ENCODE data around the gene LSM7. TPM values are rescaled to one million over a fixed set of nuclear protein-coding genes. Genes with fewer than 3 reads are reported as not detected.
A peak's percentile ranks its signal among the peaks of the same experiment; 100 is the strongest.

LSM7 gene
- total RNA-seq, 6 experiments from 2014 or later, result 22.4 to 64.2 (median 28.2) TPM

DNA sequence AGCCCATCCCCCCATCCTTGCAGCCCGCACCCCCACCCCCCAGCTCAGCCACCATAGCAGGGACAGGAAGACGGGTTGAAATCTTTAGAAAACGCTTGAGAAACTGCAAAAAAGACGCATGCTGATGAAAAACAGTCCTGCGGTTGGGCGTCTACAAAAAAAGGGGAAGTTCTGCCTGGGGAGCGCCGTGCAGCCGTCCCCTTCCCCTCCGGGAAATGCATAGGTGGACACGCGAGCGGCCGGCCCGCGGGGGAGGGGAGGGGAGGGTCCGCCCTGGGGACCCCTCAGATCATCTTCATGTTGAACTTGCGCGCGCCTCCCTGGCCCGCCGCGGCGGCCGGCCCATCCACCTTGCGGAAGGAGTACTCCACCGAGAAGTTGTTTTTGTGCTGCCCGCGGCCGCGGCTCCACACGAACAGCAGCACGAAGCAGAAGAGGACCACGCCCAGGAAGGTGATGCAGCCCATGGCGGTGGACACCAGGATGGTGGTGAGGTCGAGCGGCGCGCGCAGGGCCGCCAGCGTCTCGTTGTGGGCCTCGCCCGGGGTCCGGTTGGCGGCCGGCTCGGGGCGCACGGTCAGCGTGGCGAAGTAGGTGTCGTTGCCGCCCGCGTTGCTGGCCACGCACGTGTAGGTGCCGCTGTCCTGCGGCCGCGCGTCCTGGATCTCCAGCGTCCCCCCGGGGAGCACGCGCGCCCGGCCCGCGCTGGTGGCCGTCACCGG, 38.5 kb downstream of the LSM7 start:
- intact Hi-C loops (cut with DNase I), result no loop called here
- peak in 1 of 3 donors; percentile 52 for DNase-seq
- H3K36me3 ChIP-seq, result no peaks in the 10 kb centered on the region

GRCh38 chr19:2288818-2289713, 39.3 kb downstream of the LSM7 start:
- TF ChIP-seq, protein P1, sequence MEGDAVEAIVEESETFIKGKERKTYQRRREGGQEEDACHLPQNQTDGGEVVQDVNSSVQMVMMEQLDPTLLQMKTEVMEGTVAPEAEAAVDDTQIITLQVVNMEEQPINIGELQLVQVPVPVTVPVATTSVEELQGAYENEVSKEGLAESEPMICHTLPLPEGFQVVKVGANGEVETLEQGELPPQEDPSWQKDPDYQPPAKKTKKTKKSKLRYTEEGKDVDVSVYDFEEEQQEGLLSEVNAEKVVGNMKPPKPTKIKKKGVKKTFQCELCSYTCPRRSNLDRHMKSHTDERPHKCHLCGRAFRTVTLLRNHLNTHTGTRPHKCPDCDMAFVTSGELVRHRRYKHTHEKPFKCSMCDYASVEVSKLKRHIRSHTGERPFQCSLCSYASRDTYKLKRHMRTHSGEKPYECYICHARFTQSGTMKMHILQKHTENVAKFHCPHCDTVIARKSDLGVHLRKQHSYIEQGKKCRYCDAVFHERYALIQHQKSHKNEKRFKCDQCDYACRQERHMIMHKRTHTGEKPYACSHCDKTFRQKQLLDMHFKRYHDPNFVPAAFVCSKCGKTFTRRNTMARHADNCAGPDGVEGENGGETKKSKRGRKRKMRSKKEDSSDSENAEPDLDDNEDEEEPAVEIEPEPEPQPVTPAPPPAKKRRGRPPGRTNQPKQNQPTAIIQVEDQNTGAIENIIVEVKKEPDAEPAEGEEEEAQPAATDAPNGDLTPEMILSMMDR (IDR thresholded peaks at IDR 0.05), result no peak
- TF ChIP-seq POLR2A (IDR thresholded peaks at IDR 0.05), result no peak
- DNase-seq (no peak), ATAC-seq (peak in 1 of 4 donors; percentile 8)
- no peak overlapping the region for H3K4me3 ChIP-seq
- H3K27ac ChIP-seq, result peak overlapping the region in 1 of 3 donors; percentile 47
- H3K9me3 ChIP-seq, result no peaks in the 10 kb centered on the region
- 28% methylated on average over 9 of the region's 28 CpGs for WGBS (ENCODE audit: insufficient coverage, low coverage, low lambda C conversion rate, missing lambda C conversion rate)
- intact Hi-C loops (cut with DNase I), result no loop called here
- H3K4me1 ChIP-seq, result peaks cover 0 to 18% (median 0%) of the 10 kb centered on the region in 4 donors
- H3K27me3 ChIP-seq, result peaks cover 0 to 21% of the 10 kb centered on the region in 2 donors
- no peaks in the 10 kb centered on the region for H3K36me3 ChIP-seq

More for the DNA sequence above, 38.5 kb downstream of the LSM7 start:
- Histone ChIP-seq H3K27ac (peak overlapping the region in 1 of 3 donors; percentile 47), H3K4me1 (peaks cover 0 to 18% (median 0%) of the 10 kb centered on the region in 4 donors), H3K9me3 (no peaks in the 10 kb centered on the region), H3K4me3 (peak overlapping the region; percentile 25 to 35 (median 29)), H3K27me3 (peaks cover 0 to 21% of the 10 kb centered on the region in 2 donors)
- WGBS (ENCODE audit: insufficient coverage, low coverage, low lambda C conversion rate, missing lambda C conversion rate), result 0% methylated on average over 4 of the region's 74 CpGs
- TF ChIP-seq POLR2A (IDR thresholded peaks at IDR 0.05), result no peak
- TF ChIP-seq, protein P1 (IDR thresholded peaks at IDR 0.05), result no peak
- peak; percentile 41 to 54 (median 44) for ATAC-seq

- H3K27me3 ChIP-seq, result peaks cover 0 to 21% of the 10 kb centered on the region in 2 donors
These were observed 40.0 kb downstream of the LSM7 start for GRCh38 chr19:2288338-2288817.

More at GRCh38 chr19:2288338-2288817, 40.0 kb downstream of the LSM7 start:
- peak in 2 of 4 donors; percentile 3 to 13 for ATAC-seq
- no peaks in the 10 kb centered on the region for H3K9me3 ChIP-seq
- H3K4me1 ChIP-seq, result peaks cover 0 to 18% (median 0%) of the 10 kb centered on the region in 4 donors
- WGBS (ENCODE audit: insufficient coverage, low coverage, low lambda C conversion rate, missing lambda C conversion rate), result no CpG with 5 or more reads among the region's 17 CpGs
- intact Hi-C loops (cut with DNase I), result no loop called here
- H3K4me3 ChIP-seq, result no peak overlapping the region
- TF ChIP-seq POLR2A (IDR thresholded peaks at IDR 0.05), result no peak
- TF ChIP-seq, protein P1 (IDR thresholded peaks at IDR 0.05), result no peak
- no peaks in the 10 kb centered on the region for H3K36me3 ChIP-seq
- H3K27ac ChIP-seq, result no peak overlapping the region
- DNase-seq, result no peak
